Esophagus squamous epithelium (tissue), 4 donors: ENCODE measurements around the gene CLDN6.

Source experiments
- POLR2A ChIP-seq, 4 donors: fragments of 450-650 bp; IDR thresholded peaks; one replicate each; pipeline ENCODE4 v1.6.1; 2017; ENCODE audit warnings: antibody characterized with exemption in 4 of 4, mild to moderate bottlenecking in 4 of 4, moderate library complexity in 3 of 4
- TF ChIP-seq, protein P1 (sequence below), 6 experiments: fragments of 450-650 bp in 4 of 6; fragments of 200-600 bp in 2 of 6; sonication (generic) in 2 of 6; IDR thresholded peaks; one replicate each; pipeline ENCODE4 v1.5.1; 2016 to 2019; ENCODE audit warnings: antibody characterized with exemption in 6 of 6, mild to moderate bottlenecking in 4 of 6, moderate library complexity in 4 of 6

DNA sequence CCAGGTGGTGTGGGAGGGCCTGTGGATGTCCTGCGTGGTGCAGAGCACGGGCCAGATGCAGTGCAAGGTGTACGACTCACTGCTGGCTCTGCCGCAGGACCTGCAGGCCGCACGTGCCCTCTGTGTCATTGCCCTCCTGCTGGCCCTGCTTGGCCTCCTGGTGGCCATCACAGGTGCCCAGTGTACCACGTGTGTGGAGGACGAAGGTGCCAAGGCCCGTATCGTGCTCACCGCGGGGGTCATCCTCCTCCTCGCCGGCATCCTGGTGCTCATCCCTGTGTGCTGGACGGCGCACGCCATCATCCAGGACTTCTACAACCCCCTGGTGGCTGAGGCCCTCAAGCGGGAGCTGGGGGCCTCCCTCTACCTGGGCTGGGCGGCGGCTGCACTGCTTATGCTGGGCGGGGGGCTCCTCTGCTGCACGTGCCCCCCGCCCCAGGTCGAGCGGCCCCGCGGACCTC is 4.5 kb downstream of the CLDN6 start:
- TF ChIP-seq, protein P1, sequence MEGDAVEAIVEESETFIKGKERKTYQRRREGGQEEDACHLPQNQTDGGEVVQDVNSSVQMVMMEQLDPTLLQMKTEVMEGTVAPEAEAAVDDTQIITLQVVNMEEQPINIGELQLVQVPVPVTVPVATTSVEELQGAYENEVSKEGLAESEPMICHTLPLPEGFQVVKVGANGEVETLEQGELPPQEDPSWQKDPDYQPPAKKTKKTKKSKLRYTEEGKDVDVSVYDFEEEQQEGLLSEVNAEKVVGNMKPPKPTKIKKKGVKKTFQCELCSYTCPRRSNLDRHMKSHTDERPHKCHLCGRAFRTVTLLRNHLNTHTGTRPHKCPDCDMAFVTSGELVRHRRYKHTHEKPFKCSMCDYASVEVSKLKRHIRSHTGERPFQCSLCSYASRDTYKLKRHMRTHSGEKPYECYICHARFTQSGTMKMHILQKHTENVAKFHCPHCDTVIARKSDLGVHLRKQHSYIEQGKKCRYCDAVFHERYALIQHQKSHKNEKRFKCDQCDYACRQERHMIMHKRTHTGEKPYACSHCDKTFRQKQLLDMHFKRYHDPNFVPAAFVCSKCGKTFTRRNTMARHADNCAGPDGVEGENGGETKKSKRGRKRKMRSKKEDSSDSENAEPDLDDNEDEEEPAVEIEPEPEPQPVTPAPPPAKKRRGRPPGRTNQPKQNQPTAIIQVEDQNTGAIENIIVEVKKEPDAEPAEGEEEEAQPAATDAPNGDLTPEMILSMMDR (IDR thresholded peaks at IDR 0.05) = no peak
- no peak for TF ChIP-seq POLR2A (IDR thresholded peaks at IDR 0.05)
